Measurements from ENCODE around the gene HMCN1.

GRCh38 chr1:186191511-186191910, 457.3 kb downstream of the HMCN1 start:
- TF ChIP-seq CTCF (IDR thresholded peaks at IDR 0.05; ENCODE audit: insufficient read depth, low read length, poor library complexity, severe bottlenecking) = no peak
- no peak for TF ChIP-seq EZH2phosphoT487 (conservative IDR thresholded peaks at IDR 0.05; ENCODE audit: low read length)
